ENCODE data around the gene ETV6. TPM values are rescaled to one million over a fixed set of nuclear protein-coding genes. Genes with fewer than 3 reads are reported as not detected.

Gene ETV6
- total RNA-seq, 1 donor from 2014 or later, result 16.9 TPM

DNA sequence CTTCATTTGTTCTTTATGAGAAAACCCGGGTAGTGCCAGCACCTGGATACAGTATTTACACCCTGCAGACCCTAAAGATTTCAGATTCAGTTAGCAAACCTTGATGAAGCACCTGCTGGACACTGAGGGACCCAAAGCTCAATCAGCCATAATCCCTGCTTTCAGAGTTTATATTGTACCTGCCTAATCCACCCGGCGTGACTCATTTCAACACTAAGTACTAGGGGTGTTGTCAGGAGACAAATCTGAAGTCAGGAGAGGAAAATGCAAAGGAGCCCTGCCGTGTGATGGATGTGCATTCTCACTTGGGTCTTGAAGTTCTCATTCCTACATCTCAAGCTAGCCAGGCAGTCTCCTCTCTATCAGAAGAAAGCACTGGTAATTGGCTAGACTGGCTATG is 244.5 kb downstream of the ETV6 start:
- intact Hi-C loops (cut with micrococcal nuclease), result no loop called here
- no peak overlapping the region for H3K4me3 ChIP-seq
- TF ChIP-seq, protein P1, sequence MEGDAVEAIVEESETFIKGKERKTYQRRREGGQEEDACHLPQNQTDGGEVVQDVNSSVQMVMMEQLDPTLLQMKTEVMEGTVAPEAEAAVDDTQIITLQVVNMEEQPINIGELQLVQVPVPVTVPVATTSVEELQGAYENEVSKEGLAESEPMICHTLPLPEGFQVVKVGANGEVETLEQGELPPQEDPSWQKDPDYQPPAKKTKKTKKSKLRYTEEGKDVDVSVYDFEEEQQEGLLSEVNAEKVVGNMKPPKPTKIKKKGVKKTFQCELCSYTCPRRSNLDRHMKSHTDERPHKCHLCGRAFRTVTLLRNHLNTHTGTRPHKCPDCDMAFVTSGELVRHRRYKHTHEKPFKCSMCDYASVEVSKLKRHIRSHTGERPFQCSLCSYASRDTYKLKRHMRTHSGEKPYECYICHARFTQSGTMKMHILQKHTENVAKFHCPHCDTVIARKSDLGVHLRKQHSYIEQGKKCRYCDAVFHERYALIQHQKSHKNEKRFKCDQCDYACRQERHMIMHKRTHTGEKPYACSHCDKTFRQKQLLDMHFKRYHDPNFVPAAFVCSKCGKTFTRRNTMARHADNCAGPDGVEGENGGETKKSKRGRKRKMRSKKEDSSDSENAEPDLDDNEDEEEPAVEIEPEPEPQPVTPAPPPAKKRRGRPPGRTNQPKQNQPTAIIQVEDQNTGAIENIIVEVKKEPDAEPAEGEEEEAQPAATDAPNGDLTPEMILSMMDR (IDR thresholded peaks at IDR 0.05; ENCODE audit: borderline replicate concordance), result no peak
- no peaks in the 10 kb centered on the region for H3K27me3 ChIP-seq (ENCODE audit: low read depth)
- H3K9me3 ChIP-seq (replicated peaks), result no peaks in the 10 kb centered on the region
- DNase-seq, result no peak
- peaks cover 20% of the 10 kb centered on the region for H3K36me3 ChIP-seq
- peaks cover 16% of the 10 kb centered on the region for H3K4me1 ChIP-seq
- no peak overlapping the region for H3K27ac ChIP-seq (replicated peaks)

DNA sequence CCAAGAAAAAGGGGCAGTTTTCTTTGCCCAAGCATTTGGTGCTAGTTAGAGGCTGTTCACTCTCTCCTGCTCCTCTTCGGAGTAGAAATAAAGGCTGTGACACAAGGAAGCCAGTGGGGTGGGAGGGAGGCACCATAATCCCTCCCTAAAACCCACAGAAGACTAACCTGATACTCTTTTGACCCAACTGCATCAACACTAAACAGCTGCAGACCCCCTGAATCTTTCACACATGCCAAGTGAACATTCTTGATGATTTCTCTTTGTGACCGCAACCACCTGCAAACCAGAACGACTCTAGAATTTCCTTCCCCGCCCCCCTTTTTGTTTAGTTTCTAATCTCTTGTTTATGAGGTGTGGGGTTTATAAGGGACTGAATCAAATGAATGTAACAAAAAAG is 245.4 kb downstream of the ETV6 start:
- Histone ChIP-seq H3K4me1 (peaks cover 16% of the 10 kb centered on the region), H3K4me3 (no peak overlapping the region), H3K9me3 (replicated peaks) (no peaks in the 10 kb centered on the region), H3K27ac (replicated peaks) (no peak overlapping the region), H3K36me3 (peaks cover 20% of the 10 kb centered on the region), H3K27me3 (ENCODE audit: low read depth) (no peaks in the 10 kb centered on the region)
- TF ChIP-seq, protein P1 (IDR thresholded peaks at IDR 0.05; ENCODE audit: borderline replicate concordance), result no peak
- DNase-seq, result no peak
- intact Hi-C loops (cut with micrococcal nuclease), result no loop called here

DNA sequence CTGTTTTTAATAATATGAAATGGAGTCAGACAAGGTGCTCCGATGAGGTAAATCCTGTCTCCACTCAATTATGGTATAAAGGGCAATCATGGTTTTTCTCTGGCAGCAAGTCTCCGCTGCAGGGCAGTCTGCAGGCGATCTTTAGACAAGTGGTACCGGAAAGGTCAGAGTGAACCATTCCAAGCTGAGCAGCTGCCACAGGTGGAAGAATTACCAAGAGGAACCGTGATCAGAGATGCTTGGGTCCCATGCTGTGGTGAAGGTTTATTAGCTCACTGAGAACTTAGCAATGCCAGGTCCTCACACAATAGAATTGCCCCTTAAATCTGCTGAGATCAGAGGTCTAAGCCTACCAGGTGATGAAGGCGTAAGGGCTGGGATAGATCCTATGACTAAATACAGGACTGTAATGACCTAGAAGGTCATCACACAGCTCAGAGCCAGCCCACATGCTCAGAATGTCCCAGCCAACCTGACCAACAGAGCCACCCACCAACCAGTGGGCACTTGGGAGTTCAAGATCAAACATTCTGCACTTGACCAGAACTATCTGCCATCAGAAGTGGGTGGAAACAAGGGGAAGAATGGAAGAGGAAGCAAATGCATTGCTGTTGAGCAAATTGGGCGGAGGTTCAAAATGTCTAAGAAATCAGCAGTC is 246.1 kb downstream of the ETV6 start:
- TF ChIP-seq, protein P1 (IDR thresholded peaks at IDR 0.05; ENCODE audit: borderline replicate concordance), result no peak
- Histone ChIP-seq H3K4me3 (no peak overlapping the region), H3K36me3 (peaks cover 20% of the 10 kb centered on the region), H3K4me1 (peaks cover 16% of the 10 kb centered on the region), H3K9me3 (replicated peaks) (no peaks in the 10 kb centered on the region), H3K27me3 (ENCODE audit: low read depth) (no peaks in the 10 kb centered on the region), H3K27ac (replicated peaks) (no peak overlapping the region)
- intact Hi-C loops (cut with micrococcal nuclease), result no loop called here
- DNase-seq, result no peak

DNA sequence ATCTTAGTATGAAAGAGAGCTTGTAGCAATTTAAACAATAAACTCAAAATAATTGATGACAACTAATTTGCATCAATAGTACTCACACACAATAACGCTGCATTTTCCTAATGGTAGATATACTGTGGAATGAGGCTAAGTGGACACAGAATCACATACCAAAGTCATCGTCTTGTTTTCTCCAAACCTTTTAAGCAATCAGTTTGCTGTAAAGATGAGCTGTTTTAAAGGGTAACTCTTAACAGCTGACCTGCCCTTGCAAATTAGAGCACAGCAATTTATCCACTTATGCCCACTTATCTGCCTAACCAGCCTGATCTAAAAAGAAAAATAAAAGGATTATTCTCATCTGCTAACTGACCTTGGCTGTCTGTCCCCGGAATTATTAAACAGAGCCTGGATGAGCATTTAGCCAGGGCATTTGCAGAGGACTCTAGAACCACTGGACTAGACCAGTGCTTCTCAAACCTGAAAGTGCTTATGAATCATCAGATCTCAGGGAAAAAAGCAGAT is 247.0 kb downstream of the ETV6 start:
- H3K9me3 ChIP-seq (replicated peaks), result no peaks in the 10 kb centered on the region
- H3K27me3 ChIP-seq (ENCODE audit: low read depth), result no peaks in the 10 kb centered on the region
- no peak overlapping the region for H3K4me3 ChIP-seq
- H3K27ac ChIP-seq (replicated peaks), result no peak overlapping the region
- DNase-seq, result no peak
- H3K4me1 ChIP-seq, result peaks cover 11% of the 10 kb centered on the region
- intact Hi-C loops (cut with micrococcal nuclease), result no loop called here
- peaks cover 13% of the 10 kb centered on the region for H3K36me3 ChIP-seq
- TF ChIP-seq, protein P1 (IDR thresholded peaks at IDR 0.05; ENCODE audit: borderline replicate concordance), result no peak

DNA sequence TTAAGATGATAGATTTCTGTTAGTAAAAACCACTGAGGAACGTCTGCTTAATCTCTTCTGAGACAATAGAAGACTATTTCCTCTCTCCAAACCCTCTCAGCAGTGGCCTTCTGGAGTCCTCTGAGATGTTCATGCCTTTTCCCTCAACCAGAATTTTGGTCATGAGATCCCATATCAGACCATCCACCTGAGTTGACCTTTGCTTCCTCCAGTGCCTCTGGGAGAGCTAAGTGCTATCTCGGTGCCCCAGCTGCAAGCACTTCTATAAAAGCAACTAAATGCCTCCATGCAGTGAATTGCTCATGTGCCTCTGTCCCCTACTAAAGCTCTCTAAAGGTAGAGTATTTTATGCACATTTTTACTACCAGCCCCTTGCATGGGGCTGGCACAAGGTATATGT is 248.4 kb downstream of the ETV6 start:
- H3K27me3 ChIP-seq (ENCODE audit: low read depth), result no peaks in the 10 kb centered on the region
- no peaks in the 10 kb centered on the region for H3K9me3 ChIP-seq (replicated peaks)
- H3K4me3 ChIP-seq, result no peak overlapping the region
- intact Hi-C loops (cut with micrococcal nuclease), result no loop called here
- H3K4me1 ChIP-seq, result no peaks in the 10 kb centered on the region
- no peak for DNase-seq
- no peak overlapping the region for H3K27ac ChIP-seq (replicated peaks)
- H3K36me3 ChIP-seq, result peaks cover 8% of the 10 kb centered on the region
- TF ChIP-seq, protein P1 (IDR thresholded peaks at IDR 0.05; ENCODE audit: borderline replicate concordance), result no peak

Measured in left ventricle myocardium inferior (tissue), 1 donor.